ENCODE data around the gene HRNR. TPM values are rescaled to one million over a fixed set of nuclear protein-coding genes. Genes with fewer than 3 reads are reported as not detected.
"Not testable (repeated sequence)": the region's sequence is repeated elsewhere in the genome, so short reads cannot be mapped to it uniquely, and the experiment has no call there.

Gene HRNR
- not detected in 2 replicates for total RNA-seq

DNA sequence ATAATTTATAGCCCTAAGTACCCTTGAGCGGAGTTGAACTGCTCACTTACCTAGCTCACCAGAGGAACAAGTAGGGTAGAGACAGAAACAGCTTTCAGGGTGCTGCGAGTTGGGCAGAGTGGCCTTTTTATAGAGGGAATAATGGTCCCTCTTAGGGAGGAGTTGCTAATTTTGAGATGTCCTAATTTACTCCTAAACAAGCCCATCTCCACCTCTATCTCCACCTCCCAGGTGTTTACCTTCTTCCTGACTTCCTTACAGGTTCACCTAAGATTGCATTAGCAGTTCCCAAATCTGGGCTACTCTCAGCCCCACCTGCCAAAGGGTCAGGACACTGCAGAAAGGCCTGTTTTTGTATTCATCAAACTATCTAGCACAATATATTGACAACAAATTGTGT is at the start of gene HRNR:
TSS of gene HRNR (minus strand) at position 101 of the 400 bp plus-strand sequence. CDS start 940 bp downstream, outside the sequence.
- Mint-ChIP-seq H3K27ac (no peak within 1 kb of the TSS), H3K9me3 (peaks cover 10% of the 10 kb centered on the region), H3K4me1 (ENCODE audit: low read depth) (no peaks in the 10 kb centered on the region), H3K4me3 (ENCODE audit: low read depth) (no peak within 1 kb of the TSS), H3K36me3 (ENCODE audit: low read depth) (no peaks in the 10 kb centered on the region), H3K27me3 (ENCODE audit: low read depth) (peaks cover 9% of the 10 kb centered on the region)
- intact Hi-C loops (cut with micrococcal nuclease), result no loop called here
- DNase-seq (ENCODE audit: low spot score), result no peak

DNA sequence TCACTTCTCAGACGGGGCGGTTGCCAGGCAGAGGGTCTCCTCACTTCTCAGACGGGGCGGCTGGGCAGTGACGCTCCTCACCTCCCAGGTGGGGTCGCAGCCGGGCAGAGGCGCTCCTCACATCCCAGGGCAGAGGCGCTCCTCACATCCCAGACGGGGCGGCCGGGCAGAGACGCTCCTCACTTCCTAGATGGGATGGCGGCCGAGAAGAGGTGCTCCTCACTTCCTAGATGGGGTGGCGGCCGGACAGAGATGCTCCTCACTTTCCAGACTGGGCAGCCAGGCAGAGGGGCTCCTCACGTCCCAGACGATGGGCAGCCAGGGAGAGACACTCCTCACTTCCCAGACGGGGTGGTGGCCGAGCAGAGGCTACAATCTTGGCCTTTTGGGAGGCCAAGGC is 32.4 kb upstream of the HRNR start:
- H3K27me3 Mint-ChIP-seq (ENCODE audit: low read depth); H3K36me3 Mint-ChIP-seq (ENCODE audit: low read depth); DNase-seq (ENCODE audit: low spot score); intact Hi-C loops (cut with micrococcal nuclease); H3K9me3 Mint-ChIP-seq; H3K27ac Mint-ChIP-seq; H3K4me1 Mint-ChIP-seq (ENCODE audit: low read depth); H3K4me3 Mint-ChIP-seq (ENCODE audit: low read depth): not testable (repeated sequence)

DNA sequence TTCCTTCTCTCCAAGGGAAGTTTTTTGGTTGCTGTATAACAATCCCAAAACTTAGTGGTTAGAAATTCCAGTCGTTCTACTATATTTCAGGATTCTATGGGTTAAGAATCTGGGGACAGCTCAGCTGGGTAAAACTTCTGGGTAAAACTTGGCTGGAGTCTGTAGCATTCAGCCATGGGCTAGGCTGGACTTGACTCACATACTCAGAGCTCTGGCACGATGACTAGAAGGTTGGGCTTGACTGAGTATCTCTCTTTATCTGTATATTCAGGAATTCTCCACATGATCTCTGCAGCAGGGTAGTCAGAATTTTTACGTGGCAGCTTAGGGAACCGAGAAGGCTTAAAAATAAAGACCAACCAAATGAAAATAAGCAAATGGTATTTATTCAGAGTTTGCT is 28.2 kb upstream of the HRNR start:
- Mint-ChIP-seq H3K27me3 (ENCODE audit: low read depth) (peaks cover 4% of the 10 kb centered on the region), H3K27ac (no peak overlapping the region), H3K9me3 (no peaks in the 10 kb centered on the region), H3K4me3 (ENCODE audit: low read depth) (no peak overlapping the region), H3K4me1 (ENCODE audit: low read depth) (no peaks in the 10 kb centered on the region), H3K36me3 (ENCODE audit: low read depth) (no peaks in the 10 kb centered on the region)
- DNase-seq (ENCODE audit: low spot score), result no peak
- intact Hi-C loops (cut with micrococcal nuclease), result no loop called here

DNA sequence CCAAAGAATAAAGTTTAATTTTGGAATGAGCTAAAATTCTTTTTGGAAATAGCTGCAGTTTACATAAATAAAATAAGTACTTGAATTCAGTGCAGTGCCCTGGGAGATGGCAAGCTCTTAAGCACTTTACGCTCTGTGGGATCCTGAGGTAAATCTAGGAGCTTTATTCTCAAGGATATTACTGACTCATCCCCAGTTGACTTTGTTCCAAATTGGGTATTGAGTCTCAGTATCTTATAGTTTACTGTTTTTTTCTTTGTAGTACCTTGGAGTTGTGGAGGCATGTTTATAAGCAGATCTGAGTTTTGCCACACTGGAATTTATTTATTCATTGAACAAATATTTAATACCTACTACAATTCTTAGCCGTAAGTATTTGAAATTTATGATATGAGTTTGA is 27.4 kb upstream of the HRNR start:
- H3K4me3 Mint-ChIP-seq (ENCODE audit: low read depth), result no peak overlapping the region
- no peak overlapping the region for H3K27ac Mint-ChIP-seq
- H3K36me3 Mint-ChIP-seq (ENCODE audit: low read depth), result no peaks in the 10 kb centered on the region
- H3K27me3 Mint-ChIP-seq (ENCODE audit: low read depth), result peaks cover 4% of the 10 kb centered on the region
- H3K9me3 Mint-ChIP-seq, result no peaks in the 10 kb centered on the region
- H3K4me1 Mint-ChIP-seq (ENCODE audit: low read depth), result no peaks in the 10 kb centered on the region
- no peak for DNase-seq (ENCODE audit: low spot score)
- intact Hi-C loops (cut with micrococcal nuclease), result no loop called here

DNA sequence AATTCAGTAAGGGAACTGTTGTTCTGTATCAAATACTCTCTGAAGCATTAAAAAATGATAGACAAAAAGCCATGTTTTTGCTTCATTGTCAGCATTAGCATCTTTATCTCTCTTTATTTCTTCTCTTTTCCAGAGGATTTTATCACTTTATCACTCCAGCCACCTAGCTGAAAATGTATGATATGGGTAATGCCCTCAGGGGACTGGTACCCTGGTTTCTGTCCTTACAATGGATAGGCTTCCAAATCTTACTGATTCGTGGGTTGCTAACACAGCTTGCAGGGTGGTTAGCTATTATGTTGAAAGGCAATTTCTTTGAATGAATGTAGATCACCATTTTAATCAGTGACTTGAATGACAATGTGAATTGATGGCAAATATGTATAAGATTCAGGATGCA is 23.3 kb upstream of the HRNR start:
- Mint-ChIP-seq H3K27ac (no peak overlapping the region), H3K4me3 (ENCODE audit: low read depth) (no peak overlapping the region)

DNA sequence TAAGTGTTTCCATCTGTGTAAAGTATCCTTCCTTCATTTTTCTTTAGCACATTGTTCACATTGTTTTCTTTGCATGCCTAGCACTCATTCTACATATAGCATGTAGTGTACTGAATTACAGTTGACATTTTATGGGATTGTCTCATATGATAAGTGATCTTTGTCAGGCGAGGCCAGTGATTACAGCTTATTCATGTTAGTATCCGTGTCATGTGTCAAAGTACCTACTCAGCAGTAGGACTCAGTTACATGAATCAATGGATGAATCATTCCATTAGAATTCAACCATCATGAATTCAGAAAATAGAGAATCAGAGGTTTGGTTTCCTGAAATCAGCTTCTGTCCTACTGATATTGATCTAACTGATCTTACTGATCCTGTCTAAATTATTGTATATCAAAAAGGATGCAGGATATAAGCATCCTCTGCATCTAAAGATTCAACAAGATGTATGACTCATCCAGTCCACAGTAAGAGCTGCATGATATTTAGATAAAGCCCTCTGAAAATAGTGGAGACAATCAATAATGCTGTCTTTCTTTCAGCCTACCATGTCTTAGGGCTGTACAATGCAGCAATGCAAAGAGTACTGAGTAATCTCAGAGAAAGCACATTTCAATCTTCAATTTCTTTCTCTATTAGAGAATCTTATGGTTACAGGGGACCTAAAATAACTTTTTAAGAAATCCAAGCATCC is 20.7 kb upstream of the HRNR start:
- Mint-ChIP-seq H3K27me3 (ENCODE audit: low read depth) (peaks cover 10% of the 10 kb centered on the region), H3K4me1 (ENCODE audit: low read depth) (no peaks in the 10 kb centered on the region), H3K9me3 (no peaks in the 10 kb centered on the region), H3K36me3 (ENCODE audit: low read depth) (no peaks in the 10 kb centered on the region), H3K27ac (no peak overlapping the region), H3K4me3 (ENCODE audit: low read depth) (no peak overlapping the region)
- DNase-seq (ENCODE audit: low spot score), result no peak
- intact Hi-C loops (cut with micrococcal nuclease), result no loop called here

More for the DNA sequence above, 23.3 kb upstream of the HRNR start:
- Mint-ChIP-seq H3K9me3 (no peaks in the 10 kb centered on the region), H3K27me3 (ENCODE audit: low read depth) (peaks cover 7% of the 10 kb centered on the region), H3K4me1 (ENCODE audit: low read depth) (no peaks in the 10 kb centered on the region), H3K36me3 (ENCODE audit: low read depth) (no peaks in the 10 kb centered on the region)
- intact Hi-C loops (cut with micrococcal nuclease), result no loop called here
- DNase-seq (ENCODE audit: low spot score), result no peak

DNA sequence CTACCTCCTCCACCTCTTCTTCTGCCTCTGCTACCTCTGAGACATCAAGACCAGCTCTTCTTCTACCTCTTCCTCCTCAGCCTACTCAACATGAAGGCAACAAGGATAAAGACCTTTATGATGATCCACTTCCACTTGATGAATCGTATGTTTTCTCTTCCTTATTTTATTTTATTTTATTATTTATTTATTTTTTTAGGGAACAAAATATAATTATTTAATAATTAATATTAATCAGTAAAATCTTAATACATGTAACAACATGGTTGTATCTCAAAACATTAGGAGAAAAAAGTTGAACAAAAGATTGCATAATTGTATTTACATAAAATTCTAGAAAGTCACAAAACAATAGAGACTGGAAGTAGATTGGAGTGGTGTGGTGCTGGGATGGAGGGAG is 13.1 kb upstream of the HRNR start:
- peaks cover 12% of the 10 kb centered on the region for H3K27me3 Mint-ChIP-seq (ENCODE audit: low read depth)
- no peaks in the 10 kb centered on the region for H3K36me3 Mint-ChIP-seq (ENCODE audit: low read depth)
- H3K9me3 Mint-ChIP-seq, result no peaks in the 10 kb centered on the region
- no peak for DNase-seq (ENCODE audit: low spot score)
- no peak overlapping the region for H3K4me3 Mint-ChIP-seq (ENCODE audit: low read depth)
- intact Hi-C loops (cut with micrococcal nuclease), result no loop called here
- no peak overlapping the region for H3K27ac Mint-ChIP-seq
- H3K4me1 Mint-ChIP-seq (ENCODE audit: low read depth), result no peaks in the 10 kb centered on the region

DNA sequence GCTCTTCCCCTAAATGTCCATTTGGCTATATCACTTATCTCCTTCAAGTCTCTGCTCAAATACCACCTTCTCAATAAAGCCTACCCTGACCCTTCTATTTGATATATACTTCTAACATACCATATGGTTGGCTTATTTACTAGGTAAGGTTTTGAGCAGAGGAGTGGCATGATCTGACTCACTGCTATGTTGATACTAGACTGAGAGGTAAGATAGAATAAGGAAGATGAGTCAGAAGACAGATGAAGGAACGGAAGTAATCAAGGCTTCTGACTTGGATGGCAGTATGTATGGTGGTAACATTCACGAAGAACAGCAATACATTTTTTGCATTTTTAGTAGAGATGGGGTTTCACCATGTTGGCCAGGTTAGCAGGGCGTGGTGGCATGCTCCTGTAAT is 4.8 kb upstream of the HRNR start:
- intact Hi-C loops (cut with micrococcal nuclease), result no loop called here
- Mint-ChIP-seq H3K4me1 (ENCODE audit: low read depth) (no peaks in the 10 kb centered on the region), H3K9me3 (no peaks in the 10 kb centered on the region), H3K27ac (no peak overlapping the region), H3K4me3 (ENCODE audit: low read depth) (no peak overlapping the region), H3K27me3 (ENCODE audit: low read depth) (peaks cover 14% of the 10 kb centered on the region), H3K36me3 (ENCODE audit: low read depth) (no peaks in the 10 kb centered on the region)
- DNase-seq (ENCODE audit: low spot score), result no peak

DNA sequence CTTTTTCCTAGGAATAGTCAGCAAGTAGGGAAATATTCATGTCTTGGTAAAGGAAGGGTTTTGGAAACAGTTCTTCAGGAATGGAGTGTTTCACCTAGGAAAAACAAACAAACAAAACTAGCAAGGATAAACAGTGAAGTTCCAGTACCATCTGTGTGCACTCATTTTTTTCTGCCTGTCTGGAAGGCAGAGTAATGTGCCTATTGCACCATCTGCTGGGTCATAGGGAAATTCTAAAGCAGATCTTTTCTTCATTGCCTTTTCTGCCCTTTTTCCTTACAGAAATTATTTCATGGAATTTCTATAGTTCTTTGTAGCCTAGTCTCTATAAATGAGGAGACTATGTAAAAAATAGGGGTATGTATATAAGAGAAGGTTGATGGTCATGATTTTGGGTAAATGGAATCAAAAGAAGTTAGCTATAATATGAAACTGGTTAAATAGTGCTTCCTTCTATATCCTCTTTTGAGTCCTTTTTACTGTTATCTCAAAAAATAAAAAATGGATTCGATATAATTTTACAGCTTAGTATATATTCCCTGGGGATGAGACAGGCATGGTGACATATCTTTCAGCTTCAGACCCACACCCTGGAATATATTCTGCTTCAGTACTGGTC is 3.4 kb upstream of the HRNR start:
- Mint-ChIP-seq H3K4me3 (ENCODE audit: low read depth) (no peak overlapping the region), H3K36me3 (ENCODE audit: low read depth) (no peaks in the 10 kb centered on the region), H3K27me3 (ENCODE audit: low read depth) (peaks cover 10% of the 10 kb centered on the region), H3K9me3 (no peaks in the 10 kb centered on the region), H3K27ac (no peak overlapping the region), H3K4me1 (ENCODE audit: low read depth) (no peaks in the 10 kb centered on the region)
- intact Hi-C loops (cut with micrococcal nuclease), result no loop called here
- DNase-seq (ENCODE audit: low spot score), result no peak

DNA sequence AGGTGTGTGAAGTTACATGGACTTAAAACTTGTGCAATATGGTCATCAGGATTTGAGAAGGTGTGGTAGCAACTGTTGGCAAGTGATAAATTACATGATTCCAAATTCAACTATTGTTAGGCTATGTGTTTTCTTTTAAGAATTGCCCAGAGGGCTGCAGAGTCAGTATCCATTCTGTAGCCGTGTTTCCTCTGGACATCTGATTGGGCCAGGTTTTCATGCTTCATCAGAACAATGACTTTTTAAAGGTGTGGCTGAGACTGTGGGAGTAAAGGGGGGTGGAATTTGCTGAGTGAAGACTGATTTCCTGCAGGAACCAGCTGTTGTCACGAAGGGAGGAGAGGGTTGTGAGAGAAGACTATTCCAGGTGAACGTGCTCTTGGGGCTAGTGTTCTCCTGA is 1.7 kb upstream of the HRNR start:
- no peak overlapping the region for H3K27ac Mint-ChIP-seq
- H3K9me3 Mint-ChIP-seq, result no peaks in the 10 kb centered on the region
- H3K4me3 Mint-ChIP-seq (ENCODE audit: low read depth), result no peak overlapping the region
- H3K27me3 Mint-ChIP-seq (ENCODE audit: low read depth), result peaks cover 9% of the 10 kb centered on the region
- H3K36me3 Mint-ChIP-seq (ENCODE audit: low read depth), result no peaks in the 10 kb centered on the region
- intact Hi-C loops (cut with micrococcal nuclease), result no loop called here
- H3K4me1 Mint-ChIP-seq (ENCODE audit: low read depth), result no peaks in the 10 kb centered on the region
- DNase-seq (ENCODE audit: low spot score), result no peak

DNA sequence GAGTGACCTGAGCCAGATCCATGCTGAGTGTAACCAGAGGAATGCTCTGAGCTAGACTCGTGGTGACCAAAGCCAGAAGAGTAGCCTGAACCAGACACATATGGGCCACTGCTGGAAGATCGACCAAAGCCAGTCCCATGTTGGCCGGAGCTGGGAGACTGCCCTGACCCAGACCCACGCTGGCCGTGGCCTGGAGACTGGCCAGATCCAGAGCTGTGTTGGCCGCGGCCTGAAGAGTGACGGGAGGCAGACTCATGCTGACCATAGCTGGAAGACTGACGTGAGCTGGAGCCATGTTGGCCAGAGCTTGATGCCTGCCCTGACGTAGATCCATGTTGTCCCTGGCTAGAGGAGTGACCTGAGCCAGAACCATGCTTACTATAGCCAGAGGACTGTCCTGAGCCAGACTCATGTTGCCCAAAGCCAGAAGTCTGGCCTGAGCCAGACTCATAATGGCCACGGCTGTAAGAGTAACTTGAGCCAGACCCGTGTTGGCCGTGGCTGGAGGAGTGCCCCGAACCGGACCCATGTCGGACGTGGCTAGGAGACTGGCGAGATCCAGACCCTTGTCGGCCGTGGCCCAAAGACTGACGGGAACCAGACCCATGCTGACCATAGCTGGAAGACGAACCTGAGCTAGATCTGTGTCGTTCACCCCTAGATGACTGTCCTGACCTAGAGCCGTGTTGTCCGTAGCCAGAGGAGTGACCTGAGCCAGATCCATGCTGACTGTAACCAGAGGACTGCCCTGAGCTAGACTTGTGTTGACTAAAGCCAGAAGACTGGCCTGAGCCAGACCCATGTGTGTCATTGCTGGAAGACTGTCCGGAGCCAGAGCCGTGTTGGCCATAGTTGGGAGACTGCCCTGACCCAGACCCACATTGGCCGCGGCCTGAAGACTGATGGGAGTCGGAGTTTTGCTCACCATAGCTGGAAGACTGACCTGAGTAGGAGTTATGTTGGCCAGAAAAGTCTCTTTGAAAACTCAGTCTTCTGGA is 3.5 kb downstream of the HRNR start:
- no peak for DNase-seq (ENCODE audit: low spot score)
- Mint-ChIP-seq H3K36me3 (ENCODE audit: low read depth) (no peaks in the 10 kb centered on the region), H3K4me1 (ENCODE audit: low read depth) (no peaks in the 10 kb centered on the region), H3K4me3 (ENCODE audit: low read depth) (no peak overlapping the region), H3K27ac (no peak overlapping the region), H3K9me3 (peaks cover 17% of the 10 kb centered on the region), H3K27me3 (ENCODE audit: low read depth) (peaks cover 5% of the 10 kb centered on the region)
- intact Hi-C loops (cut with micrococcal nuclease), result no loop called here

DNA sequence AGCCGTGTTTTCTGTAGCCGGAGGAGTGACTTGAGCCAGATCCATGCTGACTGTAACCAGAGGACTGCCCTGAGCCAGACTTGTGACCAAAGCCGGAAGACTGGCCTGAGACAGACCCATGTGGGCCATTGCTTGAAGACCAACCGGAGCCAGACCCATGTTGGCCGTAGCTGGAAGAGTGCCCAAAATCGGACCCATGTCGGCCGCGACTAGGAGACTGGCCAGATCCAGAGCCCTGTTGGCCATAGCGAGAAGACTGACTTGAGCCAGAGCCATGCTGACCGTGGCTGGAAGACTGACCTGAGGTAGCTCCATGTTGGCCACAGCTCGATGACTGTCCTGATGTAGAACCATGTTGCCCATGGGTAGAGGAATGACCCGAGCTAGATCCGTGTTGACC is 4.6 kb downstream of the HRNR start:
- peaks cover 17% of the 10 kb centered on the region for H3K9me3 Mint-ChIP-seq
- H3K36me3 Mint-ChIP-seq (ENCODE audit: low read depth); DNase-seq (ENCODE audit: low spot score); H3K27me3 Mint-ChIP-seq (ENCODE audit: low read depth); H3K4me1 Mint-ChIP-seq (ENCODE audit: low read depth); H3K27ac Mint-ChIP-seq; intact Hi-C loops (cut with micrococcal nuclease); H3K4me3 Mint-ChIP-seq (ENCODE audit: low read depth): not testable (repeated sequence)

All from activated T-helper 2 cell treated with anti-CD3 and anti-CD28 coated beads, Interferon-gamma antibody, Interleukin-2, Interleukin-4, amounts not matched to agents 10 μg/mL and 5 μg/mL and 100 μg/mL, durations not matched to agents 14 hours and 24 hours and 36 hours (primary cell).